Activated naive CD4-positive, alpha-beta T cell treated with anti-CD3 and anti-CD28 coated beads, Interleukin-2, amount 50 U/mL, for 72 hours (primary cell): ENCODE data around the gene SCARF1. TPM values are rescaled to one million over a fixed set of nuclear protein-coding genes. Genes with fewer than 3 reads are reported as not detected.
A peak's percentile ranks its signal among the peaks of the same experiment; 100 is the strongest.

Source experiments
- ATAC-seq, 2 donors: fragments of 150-1000 bp; cut with Tn5 transposase; 2 replicates each; pipeline ENCODE4 v1.10.0; 2021; ENCODE audit warnings: mild to moderate bottlenecking in 2 of 2, moderate library complexity in 2 of 2
- DNase-seq, 2 donors: peaks; one replicate each; pipeline ENCODE4 v3.0.0; 2021 to 2022; ENCODE audit warnings: low spot score in 2 of 2
- H3K27ac Mint-ChIP-seq, 2 donors: one replicate each; pipeline ENCODE4 v1.8.0; 2022; ENCODE audit warnings: mild to moderate bottlenecking in 2 of 2, mixed read lengths in 2 of 2
- H3K36me3 Mint-ChIP-seq, 2 donors: one replicate each; pipeline ENCODE4 v1.8.0; 2022; ENCODE audit warnings: mixed read lengths in 2 of 2
- H3K9me3 Mint-ChIP-seq, 2 donors: one replicate each; pipeline ENCODE4 v1.8.0; 2022; ENCODE audit warnings: mixed read lengths in 2 of 2
- total RNA-seq, 2 donors: library from RNA; stranded (reverse); gene quantifications; one replicate each; pipeline ENCODE4 v1.2.3, GENCODE V29; 2022

Gene SCARF1
- total RNA-seq, 2 donors from 2014 or later, result 1.1 to 2.3 TPM

GRCh38 chr17:1621273-1621954 is 24.1 kb downstream of the SCARF1 start:
- H3K36me3 Mint-ChIP-seq, result no peaks in the 10 kb centered on the region
- H3K9me3 Mint-ChIP-seq, result no peaks in the 10 kb centered on the region
- ATAC-seq, result no peak
- H3K27ac Mint-ChIP-seq, result no peak overlapping the region
- no peak for DNase-seq

GRCh38 chr17:1620486-1620885 is 25.0 kb downstream of the SCARF1 start:
- Mint-ChIP-seq H3K9me3 (no peaks in the 10 kb centered on the region), H3K36me3 (no peaks in the 10 kb centered on the region), H3K27ac (no peak overlapping the region)
- ATAC-seq, result no peak
- DNase-seq, result no peak

GRCh38 chr17:1617620-1618174 is 27.8 kb downstream of the SCARF1 start:
- no peak overlapping the region for H3K27ac Mint-ChIP-seq
- H3K9me3 Mint-ChIP-seq, result no peaks in the 10 kb centered on the region
- no peaks in the 10 kb centered on the region for H3K36me3 Mint-ChIP-seq
- DNase-seq (no peak), ATAC-seq (no peak)

- H3K9me3 Mint-ChIP-seq, result no peaks in the 10 kb centered on the region
- DNase-seq (no peak), ATAC-seq (no peak)
- no peaks in the 10 kb centered on the region for H3K36me3 Mint-ChIP-seq
- no peak overlapping the region for H3K27ac Mint-ChIP-seq
Measured at GRCh38 chr17:1616101-1616500, 29.4 kb downstream of the SCARF1 start.

GRCh38 chr17:1612400-1612799 is 33.1 kb downstream of the SCARF1 start:
- ATAC-seq, result no peak
- no peaks in the 10 kb centered on the region for H3K9me3 Mint-ChIP-seq
- H3K36me3 Mint-ChIP-seq, result no peaks in the 10 kb centered on the region
- no peak for DNase-seq
- H3K27ac Mint-ChIP-seq, result no peak overlapping the region

- no peaks in the 10 kb centered on the region for H3K9me3 Mint-ChIP-seq
- no peak for DNase-seq
- no peak overlapping the region for H3K27ac Mint-ChIP-seq
- no peaks in the 10 kb centered on the region for H3K36me3 Mint-ChIP-seq
- no peak for ATAC-seq
Measured at GRCh38 chr17:1611715-1612114, 33.8 kb downstream of the SCARF1 start.

GRCh38 chr17:1608676-1609075 is 36.9 kb downstream of the SCARF1 start:
- H3K9me3 Mint-ChIP-seq, result no peaks in the 10 kb centered on the region
- H3K36me3 Mint-ChIP-seq, result no peaks in the 10 kb centered on the region
- DNase-seq (no peak), ATAC-seq (no peak)
- peak overlapping the region in 1 of 2 donors; percentile 75 for H3K27ac Mint-ChIP-seq

GRCh38 chr17:1607971-1608320 is 37.6 kb downstream of the SCARF1 start:
- H3K36me3 Mint-ChIP-seq, result no peaks in the 10 kb centered on the region
- no peaks in the 10 kb centered on the region for H3K9me3 Mint-ChIP-seq
- DNase-seq (no peak), ATAC-seq (peak; percentile 19 to 36)
- peak overlapping the region in 1 of 2 donors; percentile 75 for H3K27ac Mint-ChIP-seq

- peak in 1 of 2 donors; percentile 19 for ATAC-seq
- no peak overlapping the region for H3K27ac Mint-ChIP-seq
- H3K9me3 Mint-ChIP-seq, result no peaks in the 10 kb centered on the region
- H3K36me3 Mint-ChIP-seq, result peaks cover 0 to 4% of the 10 kb centered on the region in 2 donors
- no peak for DNase-seq
Measured at GRCh38 chr17:1606352-1606985, 39.1 kb downstream of the SCARF1 start.

GRCh38 chr17:1605681-1606351 is 39.7 kb downstream of the SCARF1 start:
- Mint-ChIP-seq H3K27ac (no peak overlapping the region), H3K9me3 (no peaks in the 10 kb centered on the region), H3K36me3 (peaks cover 0 to 4% of the 10 kb centered on the region in 2 donors)
- DNase-seq, result no peak
- ATAC-seq, result no peak

- Mint-ChIP-seq H3K36me3 (peaks cover 0 to 4% of the 10 kb centered on the region in 2 donors), H3K9me3 (no peaks in the 10 kb centered on the region), H3K27ac (no peak overlapping the region)
- DNase-seq (no peak), ATAC-seq (no peak)
Measured at GRCh38 chr17:1604831-1605528, 40.6 kb downstream of the SCARF1 start.

- H3K27ac Mint-ChIP-seq, result no peak overlapping the region
- no peak for ATAC-seq
- no peaks in the 10 kb centered on the region for H3K9me3 Mint-ChIP-seq
- H3K36me3 Mint-ChIP-seq, result peaks cover 0 to 4% of the 10 kb centered on the region in 2 donors
- DNase-seq, result no peak
Measured at GRCh38 chr17:1601571-1601970, 44.0 kb downstream of the SCARF1 start.

GRCh38 chr17:1598399-1599095 is 47.0 kb downstream of the SCARF1 start:
- ATAC-seq, result no peak
- DNase-seq, result no peak
- Mint-ChIP-seq H3K36me3 (peaks cover 0 to 4% of the 10 kb centered on the region in 2 donors), H3K27ac (no peak overlapping the region), H3K9me3 (no peaks in the 10 kb centered on the region)

- H3K27ac Mint-ChIP-seq, result no peak overlapping the region
- no peaks in the 10 kb centered on the region for H3K9me3 Mint-ChIP-seq
- ATAC-seq (no peak), DNase-seq (no peak)
- H3K36me3 Mint-ChIP-seq, result peaks cover 0 to 4% of the 10 kb centered on the region in 2 donors
Measured at GRCh38 chr17:1597861-1598342, 47.6 kb downstream of the SCARF1 start.

GRCh38 chr17:1593630-1593931 is 52.0 kb downstream of the SCARF1 start:
- DNase-seq (no peak), ATAC-seq (no peak)
- Mint-ChIP-seq H3K27ac (no peak overlapping the region), H3K9me3 (no peaks in the 10 kb centered on the region), H3K36me3 (no peaks in the 10 kb centered on the region)
